GM18505 (cell line): ENCODE data around the gene ANP32D.
"Not testable (repeated sequence)": the region's sequence is repeated elsewhere in the genome, so short reads cannot be mapped to it uniquely, and the experiment has no call there.

Experiments used
- ATAC-seq: cut with Tn5 transposase; IDR thresholded peaks from one replicate; pipeline ENCODE4 v1.9.1; 2021; ENCODE audit not compliant: unreplicated experiment
- POLR2A ChIP-seq: IDR thresholded peaks from 4 replicates; pipeline ENCODE4 v1.6.1; 2011; ENCODE audit warnings: borderline replicate concordance; ENCODE audit not compliant: insufficient read depth, insufficient read length; ENCODE audit errors: extremely low read depth

ANP32D gene

GRCh38 chr12:48472259-48472658 lies at the start of gene ANP32D:
ANP32D (plus strand) TSS chr12:48472559; CDS start chr12:48472665, 106 bp downstream.
- TF ChIP-seq POLR2A, result no peak
- no peak for ATAC-seq

GRCh38 chr12:48423171-48423570 lies 49.2 kb upstream of the ANP32D start:
- ATAC-seq, result no peak

GRCh38 chr12:48424644-48425043 lies 47.7 kb upstream of the ANP32D start:
- no peak for ATAC-seq
- TF ChIP-seq POLR2A, result no peak

More at GRCh38 chr12:48423171-48423570, 49.2 kb upstream of the ANP32D start:
- no peak for TF ChIP-seq POLR2A

GRCh38 chr12:48434016-48434415 lies 38.3 kb upstream of the ANP32D start:
- ATAC-seq, result not testable (repeated sequence)

- no peak for TF ChIP-seq POLR2A
- ATAC-seq, result no peak
These were observed 31.3 kb upstream of the ANP32D start for GRCh38 chr12:48441069-48441468.

GRCh38 chr12:48442179-48442847 lies 30.0 kb upstream of the ANP32D start:
- ATAC-seq, result no peak
- TF ChIP-seq POLR2A, result no peak

GRCh38 chr12:48445538-48445937 lies 26.8 kb upstream of the ANP32D start:
- no peak for TF ChIP-seq POLR2A
- no peak for ATAC-seq

GRCh38 chr12:48446161-48446776 lies 26.1 kb upstream of the ANP32D start:
- TF ChIP-seq POLR2A, result no peak
- ATAC-seq, result no peak

- ATAC-seq, result no peak
- no peak for TF ChIP-seq POLR2A
These were observed 24.6 kb upstream of the ANP32D start for GRCh38 chr12:48447755-48448154.

- TF ChIP-seq POLR2A, result no peak
- ATAC-seq, result no peak
These were observed 21.0 kb upstream of the ANP32D start for GRCh38 chr12:48451372-48451771.

- ATAC-seq, result not testable (repeated sequence)
These were observed 19.4 kb upstream of the ANP32D start for GRCh38 chr12:48452961-48453360.

- no peak for TF ChIP-seq POLR2A
- ATAC-seq, result no peak
These were observed 17.7 kb upstream of the ANP32D start for GRCh38 chr12:48454667-48455066.

GRCh38 chr12:48455116-48455515 lies 17.2 kb upstream of the ANP32D start:
- no peak for TF ChIP-seq POLR2A
- no peak for ATAC-seq

- no peak for ATAC-seq
- TF ChIP-seq POLR2A, result no peak
These were observed 13.1 kb upstream of the ANP32D start for GRCh38 chr12:48459259-48459658.

GRCh38 chr12:48469027-48469426 lies 3.3 kb upstream of the ANP32D start:
- ATAC-seq, result not testable (repeated sequence)
